Smooth muscle cell (in vitro differentiated cells): ENCODE measurements around the gene XRN2. TPM values are rescaled to one million over a fixed set of nuclear protein-coding genes. Genes with fewer than 3 reads are reported as not detected.

Experiments
- DNase-seq: peaks from one replicate; lab custom pipeline; 2025; ENCODE audit not compliant: unreplicated experiment; lab: John Stamatoyannopoulos, UW
- H2AFZ ChIP-seq: fragments of 200-600 bp; sonication (generic); 2 replicates; pipeline ENCODE4 v1.6.0; 2016; ENCODE audit warnings: antibody characterized with exemption, low read depth, mild to moderate bottlenecking
- H3F3A ChIP-seq: fragments of 200-600 bp; sonication (generic); 2 replicates; pipeline ENCODE4 v1.6.0; 2017; ENCODE audit warnings: antibody characterized with exemption, low read depth
- H3K27ac ChIP-seq: fragments of 200-600 bp; sonication (generic); 2 replicates; pipeline ENCODE4 v1.5.1; 2016; ENCODE audit warnings: low read depth, mild to moderate bottlenecking
- H3K27me3 ChIP-seq: fragments of 200-600 bp; sonication (generic); 2 replicates; pipeline ENCODE4 v1.6.1; 2016; ENCODE audit warnings: low read depth, mild to moderate bottlenecking
- H3K36me3 ChIP-seq: fragments of 200-600 bp; sonication (generic); 2 replicates; pipeline ENCODE4 v1.5.1; 2016; ENCODE audit warnings: low read depth
- H3K4me1 ChIP-seq: fragments of 200-600 bp; sonication (generic); 2 replicates; pipeline ENCODE4 v1.5.1; 2016; ENCODE audit warnings: low read depth
- H3K4me2 ChIP-seq: fragments of 200-600 bp; sonication (generic); 2 replicates; pipeline ENCODE4 v1.6.0; 2016; ENCODE audit warnings: mild to moderate bottlenecking
- H3K4me3 ChIP-seq: fragments of 200-600 bp; sonication (generic); 2 replicates; pipeline ENCODE4 v1.5.1; 2016; ENCODE audit warnings: mild to moderate bottlenecking
- H3K79me2 ChIP-seq: fragments of 200-600 bp; sonication (generic); 2 replicates; pipeline ENCODE4 v1.6.0; 2016; ENCODE audit warnings: low read depth, mild to moderate bottlenecking
- H3K9ac ChIP-seq: fragments of 200-600 bp; sonication (generic); 2 replicates; pipeline ENCODE4 v1.6.0; 2016; ENCODE audit warnings: low read depth
- H3K9me3 ChIP-seq: fragments of 200-600 bp; sonication (generic); replicated peaks from 2 replicates; pipeline ENCODE4 v1.5.1; 2016; ENCODE audit warnings: low read depth
- H4K20me1 ChIP-seq: fragments of 200-600 bp; sonication (generic); 2 replicates; pipeline ENCODE4 v1.6.0; 2016; ENCODE audit warnings: low read depth
- WGBS: methylation state at CpG from one replicate; pipeline ENCODE4 v1.1.7; 2016; ENCODE audit warnings: low lambda C conversion rate; 5-methylcytosine and 5-hydroxymethylcytosine counted together
- polyA plus RNA-seq: library from polyadenylated mRNA; unstranded; fragments of >200 nt; fragmentation: Nextera tagmentation; extraction: Ambion mirVana; gene quantifications from 2 replicates; pipeline ENCODE4 v1.2.1, GENCODE V29; 2016
- total RNA-seq: library from RNA; depleted of rRNA; stranded (reverse); fragments of >200 nt; gene quantifications from 2 replicates; pipeline ENCODE4 v1.2.3, GENCODE V29; 2014
- TF ChIP-seq, protein P1 (sequence below): fragments of 200-600 bp; sonication (generic); IDR thresholded peaks from 2 replicates; pipeline ENCODE4 v1.5.1; 2017; ENCODE audit warnings: borderline replicate concordance, mild to moderate bottlenecking, antibody characterized with exemption; ENCODE audit not compliant: insufficient read depth, poor library complexity, severe bottlenecking

The XRN2 gene
- total and polyA plus RNA-seq, 2 experiments from 2014 or later: 43.4 to 83.7 TPM

- Histone ChIP-seq H3K9me3 (no peaks in the 10 kb centered on the region), H3K9ac (no peak overlapping the region), H3K4me3 (no peak overlapping the region), H3K36me3 (no peaks in the 10 kb centered on the region), H2AFZ (no peak overlapping the region), H3K79me2 (no peaks in the 10 kb centered on the region), H3K27me3 (peaks cover 100% of the 10 kb centered on the region), H3F3A (peaks cover 2% of the 10 kb centered on the region), H3K4me1 (peaks cover 6% of the 10 kb centered on the region), H3K4me2 (peak overlapping the region; percentile 71), H3K27ac (no peak overlapping the region), H4K20me1 (peaks cover 29% of the 10 kb centered on the region)
- no peak for DNase-seq
- TF ChIP-seq, protein P1, sequence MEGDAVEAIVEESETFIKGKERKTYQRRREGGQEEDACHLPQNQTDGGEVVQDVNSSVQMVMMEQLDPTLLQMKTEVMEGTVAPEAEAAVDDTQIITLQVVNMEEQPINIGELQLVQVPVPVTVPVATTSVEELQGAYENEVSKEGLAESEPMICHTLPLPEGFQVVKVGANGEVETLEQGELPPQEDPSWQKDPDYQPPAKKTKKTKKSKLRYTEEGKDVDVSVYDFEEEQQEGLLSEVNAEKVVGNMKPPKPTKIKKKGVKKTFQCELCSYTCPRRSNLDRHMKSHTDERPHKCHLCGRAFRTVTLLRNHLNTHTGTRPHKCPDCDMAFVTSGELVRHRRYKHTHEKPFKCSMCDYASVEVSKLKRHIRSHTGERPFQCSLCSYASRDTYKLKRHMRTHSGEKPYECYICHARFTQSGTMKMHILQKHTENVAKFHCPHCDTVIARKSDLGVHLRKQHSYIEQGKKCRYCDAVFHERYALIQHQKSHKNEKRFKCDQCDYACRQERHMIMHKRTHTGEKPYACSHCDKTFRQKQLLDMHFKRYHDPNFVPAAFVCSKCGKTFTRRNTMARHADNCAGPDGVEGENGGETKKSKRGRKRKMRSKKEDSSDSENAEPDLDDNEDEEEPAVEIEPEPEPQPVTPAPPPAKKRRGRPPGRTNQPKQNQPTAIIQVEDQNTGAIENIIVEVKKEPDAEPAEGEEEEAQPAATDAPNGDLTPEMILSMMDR: no peak
- WGBS: 14% methylated on average over 6 of the region's 6 CpGs
These were observed 92.0 kb downstream of the XRN2 start for GRCh38 chr20:21395051-21395665.

DNA sequence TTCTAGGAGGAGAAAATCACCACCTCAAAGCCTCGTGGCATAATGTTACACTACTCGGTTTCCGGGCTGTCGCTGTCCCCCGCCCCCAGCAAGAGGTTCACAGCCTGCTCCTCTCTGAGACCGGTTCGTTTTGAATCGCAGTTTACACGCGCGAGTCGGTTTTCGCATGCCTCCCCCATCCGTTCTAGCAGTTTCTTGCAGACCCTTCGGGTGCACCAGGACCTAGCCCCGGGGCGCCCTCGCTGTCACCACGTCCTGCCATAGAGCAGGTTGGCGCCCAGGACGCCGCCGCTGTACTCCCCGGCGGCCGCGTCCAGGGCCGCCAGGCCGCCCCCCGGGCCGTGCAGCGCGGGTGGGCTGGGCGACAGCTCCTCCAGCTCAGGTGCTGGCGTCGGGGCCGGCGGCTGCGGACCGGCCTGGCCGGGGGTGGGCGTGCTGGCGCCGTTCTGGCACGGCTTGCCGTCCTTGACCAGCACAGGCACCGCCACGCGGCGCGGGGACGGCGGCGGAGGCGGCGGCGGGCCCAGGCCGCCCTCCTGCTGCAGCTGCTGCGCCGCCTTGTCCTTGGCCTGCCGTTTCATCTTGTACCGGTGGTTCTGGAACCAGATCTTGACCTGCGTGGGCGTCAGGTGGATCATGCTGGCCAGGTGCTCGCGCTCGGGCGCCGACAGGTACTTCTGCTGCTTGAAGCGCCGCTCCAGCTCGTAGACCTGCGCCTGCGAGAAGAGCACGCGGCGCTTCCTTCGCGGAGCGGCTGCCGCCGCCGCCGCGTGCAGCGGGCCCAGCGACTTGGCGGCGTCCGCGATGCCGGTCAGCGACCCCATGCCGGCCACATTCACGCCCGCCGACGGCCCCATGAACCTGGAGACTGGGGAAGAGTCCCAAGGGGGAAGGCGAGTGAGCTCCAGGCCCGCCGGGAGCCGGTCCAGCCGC is 92.8 kb downstream of the XRN2 start:
- TF ChIP-seq, protein P1: no peak
- Histone ChIP-seq H3K36me3 (no peaks in the 10 kb centered on the region), H3K9ac (no peak overlapping the region), H3K4me1 (peaks cover 6% of the 10 kb centered on the region), H3K79me2 (no peaks in the 10 kb centered on the region), H4K20me1 (peaks cover 21% of the 10 kb centered on the region), H3F3A (peaks cover 2% of the 10 kb centered on the region), H3K27me3 (peaks cover 100% of the 10 kb centered on the region), H3K4me2 (peak overlapping the region; percentile 71), H3K4me3 (no peak overlapping the region), H2AFZ (peak overlapping the region; percentile 46), H3K9me3 (no peaks in the 10 kb centered on the region), H3K27ac (no peak overlapping the region)
- DNase-seq: no peak
- 3% methylated on average over 100 of the region's 103 CpGs for WGBS

- Histone ChIP-seq H2AFZ (no peak overlapping the region), H3K36me3 (no peaks in the 10 kb centered on the region), H3K9me3 (no peaks in the 10 kb centered on the region), H3K4me3 (no peak overlapping the region), H4K20me1 (peaks cover 13% of the 10 kb centered on the region), H3K4me2 (peak overlapping the region; percentile 71), H3F3A (peaks cover 2% of the 10 kb centered on the region), H3K4me1 (peaks cover 4% of the 10 kb centered on the region), H3K79me2 (no peaks in the 10 kb centered on the region), H3K27me3 (peaks cover 100% of the 10 kb centered on the region), H3K9ac (no peak overlapping the region), H3K27ac (no peak overlapping the region)
- 4% methylated on average over 66 of the region's 116 CpGs for WGBS
- TF ChIP-seq, protein P1: no peak
- DNase-seq: no peak
These were observed 93.6 kb downstream of the XRN2 start for GRCh38 chr20:21396599-21397340.
